ENCODE measurements around the gene ALDH1B1.

ALDH1B1 gene

GRCh38 chr9:38390851-38391250 is 1.7 kb upstream of the ALDH1B1 start:
- H3K9ac ChIP-seq (ENCODE audit: low read depth, low read length, poor library complexity) = no peak overlapping the region
- no peak overlapping the region for H4K91ac ChIP-seq (ENCODE audit: low read depth, low read length, poor library complexity)
- peaks cover 0 to under 1% of the 10 kb centered on the region in 2 donors for H3K9me3 ChIP-seq (replicated peaks in 1 of 2; ENCODE audit: control insufficient read depth in 2 of 2, insufficient read depth in 1 of 2, low read depth in 1 of 2, low read length in 2 of 2)
- no peak overlapping the region for H3K27ac ChIP-seq (replicated peaks; ENCODE audit: low read length)
- DNase-seq (ENCODE audit: low spot score) = no peak
- H2BK12ac ChIP-seq (ENCODE audit: low read length) = no peak overlapping the region
- H3K4me2 ChIP-seq (ENCODE audit: insufficient read depth, low read length, poor library complexity, severe bottlenecking) = no peak overlapping the region
- no peak overlapping the region for H3K4me3 ChIP-seq (ENCODE audit: low read length in 2 of 2)
- peaks cover 5 to 14% of the 10 kb centered on the region in 2 donors for H3K36me3 ChIP-seq (replicated peaks in 1 of 2; ENCODE audit: control insufficient read depth in 2 of 2, insufficient read depth in 2 of 2, low read length in 2 of 2)
- peaks cover 0 to 3% (median 3%) of the 10 kb centered on the region in 3 experiments for H3K27me3 ChIP-seq (ENCODE audit: control insufficient read depth in 3 of 3, insufficient read depth in 3 of 3, low read depth in 1 of 3, low read length in 3 of 3)
- H4K8ac ChIP-seq (ENCODE audit: low read depth, low read length) = no peak overlapping the region
- H2BK15ac ChIP-seq (ENCODE audit: low read length) = no peak overlapping the region
- H2BK120ac ChIP-seq (ENCODE audit: low read depth, low read length) = no peak overlapping the region
- H2BK5ac ChIP-seq (ENCODE audit: low read length) = no peak overlapping the region
- no CpG with 5 or more reads among the region's 5 CpGs for WGBS, 2 donors (ENCODE audit: extremely low coverage in 2 of 2, insufficient read length in 2 of 2, insufficient replicate concordance in 1 of 2)
- peak overlapping the region; percentile 62 for H2AFZ ChIP-seq (ENCODE audit: low read length)
- peaks cover 5% of the 10 kb centered on the region for H3K79me1 ChIP-seq (ENCODE audit: low read depth, low read length)
- no peak overlapping the region for H3K14ac ChIP-seq (ENCODE audit: low read length)
- no peak overlapping the region for H3K23ac ChIP-seq (ENCODE audit: low read depth, low read length, poor library complexity)
- no peak overlapping the region for H3K4ac ChIP-seq (ENCODE audit: low read length)
- no peak overlapping the region for H2AK5ac ChIP-seq (ENCODE audit: low read depth, low read length)
- no peak overlapping the region for H3K18ac ChIP-seq (ENCODE audit: low read length)
- H3K4me1 ChIP-seq (ENCODE audit: control insufficient read depth in 2 of 2, insufficient read depth in 1 of 2, low read depth in 1 of 2, low read length in 2 of 2) = peaks cover 5 to 14% of the 10 kb centered on the region in 2 donors

GRCh38 chr9:38391278-38392118 is 1.0 kb upstream of the ALDH1B1 start:
- no peak overlapping the region for H4K8ac ChIP-seq (ENCODE audit: low read depth, low read length)
- no peak overlapping the region for H3K9ac ChIP-seq (ENCODE audit: low read depth, low read length, poor library complexity)
- H3K14ac ChIP-seq (ENCODE audit: low read length) = no peak overlapping the region
- peak overlapping the region; percentile 9 for H3K18ac ChIP-seq (ENCODE audit: low read length)
- peak overlapping the region in 1 of 2 donors; percentile 68 for H3K4me3 ChIP-seq (ENCODE audit: low read length in 2 of 2)
- peaks cover 0 to 3% (median 3%) of the 10 kb centered on the region in 3 experiments for H3K27me3 ChIP-seq (ENCODE audit: control insufficient read depth in 3 of 3, insufficient read depth in 3 of 3, low read depth in 1 of 3, low read length in 3 of 3)
- H2AK5ac ChIP-seq (ENCODE audit: low read depth, low read length) = peak overlapping the region; percentile 59
- no peak overlapping the region for H4K91ac ChIP-seq (ENCODE audit: low read depth, low read length, poor library complexity)
- H3K27ac ChIP-seq (replicated peaks; ENCODE audit: low read length) = no peak overlapping the region
- peak overlapping the region; percentile 90 for H2AFZ ChIP-seq (ENCODE audit: low read length)
- no peak overlapping the region for H3K23ac ChIP-seq (ENCODE audit: low read depth, low read length, poor library complexity)
- WGBS, 2 donors (ENCODE audit: extremely low coverage in 2 of 2, insufficient read length in 2 of 2, insufficient replicate concordance in 1 of 2) = no CpG with 5 or more reads among the region's 18 CpGs
- H3K4me2 ChIP-seq (ENCODE audit: insufficient read depth, low read length, poor library complexity, severe bottlenecking) = no peak overlapping the region
- H3K79me1 ChIP-seq (ENCODE audit: low read depth, low read length) = peaks cover 5% of the 10 kb centered on the region
- H3K36me3 ChIP-seq (replicated peaks in 1 of 2; ENCODE audit: control insufficient read depth in 2 of 2, insufficient read depth in 2 of 2, low read length in 2 of 2) = peaks cover 12 to 21% of the 10 kb centered on the region in 2 donors
- H2BK12ac ChIP-seq (ENCODE audit: low read length) = no peak overlapping the region
- H3K4me1 ChIP-seq (ENCODE audit: control insufficient read depth in 2 of 2, insufficient read depth in 1 of 2, low read depth in 1 of 2, low read length in 2 of 2) = peaks cover 5 to 14% of the 10 kb centered on the region in 2 donors
- DNase-seq (ENCODE audit: low spot score) = no peak
- H2BK5ac ChIP-seq (ENCODE audit: low read length) = no peak overlapping the region
- H3K4ac ChIP-seq (ENCODE audit: low read length) = peak overlapping the region; percentile 5
- peak overlapping the region; percentile 20 for H2BK120ac ChIP-seq (ENCODE audit: low read depth, low read length)
- H2BK15ac ChIP-seq (ENCODE audit: low read length) = peak overlapping the region; percentile 72
- no peaks in the 10 kb centered on the region for H3K9me3 ChIP-seq (replicated peaks in 1 of 2; ENCODE audit: control insufficient read depth in 2 of 2, insufficient read depth in 1 of 2, low read depth in 1 of 2, low read length in 2 of 2)

GRCh38 chr9:38393128-38393796 is 760 bp downstream of the ALDH1B1 start:
- H3K79me1 ChIP-seq (ENCODE audit: low read depth, low read length) = peaks cover 5% of the 10 kb centered on the region
- H2BK12ac ChIP-seq (ENCODE audit: low read length) = peak overlapping the region; percentile 76
- H3K27ac ChIP-seq (replicated peaks; ENCODE audit: low read length) = no peak overlapping the region
- H3K27me3 ChIP-seq (ENCODE audit: control insufficient read depth in 3 of 3, insufficient read depth in 3 of 3, low read depth in 1 of 3, low read length in 3 of 3) = peaks cover 0 to 3% (median 3%) of the 10 kb centered on the region in 3 experiments
- peak overlapping the region; percentile 64 for H2AK5ac ChIP-seq (ENCODE audit: low read depth, low read length)
- H3K23ac ChIP-seq (ENCODE audit: low read depth, low read length, poor library complexity) = no peak overlapping the region
- H2BK120ac ChIP-seq (ENCODE audit: low read depth, low read length) = no peak overlapping the region
- peak overlapping the region; percentile 68 to 88 for H3K4me3 ChIP-seq (ENCODE audit: low read length in 2 of 2)
- H3K9ac ChIP-seq (ENCODE audit: low read depth, low read length, poor library complexity) = peak overlapping the region; percentile 84
- no peak overlapping the region for H4K91ac ChIP-seq (ENCODE audit: low read depth, low read length, poor library complexity)
- DNase-seq (ENCODE audit: low spot score) = no peak
- H3K18ac ChIP-seq (ENCODE audit: low read length) = peak overlapping the region; percentile 99
- peak overlapping the region; percentile 90 for H2AFZ ChIP-seq (ENCODE audit: low read length)
- WGBS, 2 donors (ENCODE audit: extremely low coverage in 2 of 2, insufficient read length in 2 of 2, insufficient replicate concordance in 1 of 2) = no CpG with 5 or more reads among the region's 9 CpGs
- H2BK15ac ChIP-seq (ENCODE audit: low read length) = peak overlapping the region; percentile 66
- H3K4me2 ChIP-seq (ENCODE audit: insufficient read depth, low read length, poor library complexity, severe bottlenecking) = peak overlapping the region; percentile 99
- H3K4me1 ChIP-seq (ENCODE audit: control insufficient read depth in 2 of 2, insufficient read depth in 1 of 2, low read depth in 1 of 2, low read length in 2 of 2) = peaks cover 5 to 14% of the 10 kb centered on the region in 2 donors
- no peak overlapping the region for H4K8ac ChIP-seq (ENCODE audit: low read depth, low read length)
- H3K36me3 ChIP-seq (replicated peaks in 1 of 2; ENCODE audit: control insufficient read depth in 2 of 2, insufficient read depth in 2 of 2, low read length in 2 of 2) = peaks cover 25 to 38% of the 10 kb centered on the region in 2 donors
- peak overlapping the region; percentile 92 for H3K14ac ChIP-seq (ENCODE audit: low read length)
- H2BK5ac ChIP-seq (ENCODE audit: low read length) = peak overlapping the region; percentile 90
- H3K9me3 ChIP-seq (replicated peaks in 1 of 2; ENCODE audit: control insufficient read depth in 2 of 2, insufficient read depth in 1 of 2, low read depth in 1 of 2, low read length in 2 of 2) = no peaks in the 10 kb centered on the region
- H3K4ac ChIP-seq (ENCODE audit: low read length) = no peak overlapping the region

GRCh38 chr9:38394416-38394815 is 1.9 kb downstream of the ALDH1B1 start:
- Histone ChIP-seq H3K14ac (ENCODE audit: low read length) (no peak overlapping the region), H4K8ac (ENCODE audit: low read depth, low read length) (no peak overlapping the region), H3K4me3 (ENCODE audit: low read length in 2 of 2) (no peak overlapping the region), H3K79me1 (ENCODE audit: low read depth, low read length) (peaks cover 5% of the 10 kb centered on the region), H4K91ac (ENCODE audit: low read depth, low read length, poor library complexity) (no peak overlapping the region), H3K23ac (ENCODE audit: low read depth, low read length, poor library complexity) (no peak overlapping the region), H2AK5ac (ENCODE audit: low read depth, low read length) (no peak overlapping the region), H3K4me2 (ENCODE audit: insufficient read depth, low read length, poor library complexity, severe bottlenecking) (no peak overlapping the region), H3K18ac (ENCODE audit: low read length) (no peak overlapping the region), H2BK15ac (ENCODE audit: low read length) (no peak overlapping the region), H3K4me1 (ENCODE audit: control insufficient read depth in 2 of 2, insufficient read depth in 1 of 2, low read depth in 1 of 2, low read length in 2 of 2) (peaks cover 5 to 8% of the 10 kb centered on the region in 2 donors), H3K9me3 (replicated peaks in 1 of 2; ENCODE audit: control insufficient read depth in 2 of 2, insufficient read depth in 1 of 2, low read depth in 1 of 2, low read length in 2 of 2) (no peaks in the 10 kb centered on the region), H3K36me3 (replicated peaks in 1 of 2; ENCODE audit: control insufficient read depth in 2 of 2, insufficient read depth in 2 of 2, low read length in 2 of 2) (peaks cover 29 to 47% of the 10 kb centered on the region in 2 donors), H2BK12ac (ENCODE audit: low read length) (no peak overlapping the region), H3K9ac (ENCODE audit: low read depth, low read length, poor library complexity) (no peak overlapping the region), H3K4ac (ENCODE audit: low read length) (no peak overlapping the region), H2BK120ac (ENCODE audit: low read depth, low read length) (no peak overlapping the region), H2AFZ (ENCODE audit: low read length) (no peak overlapping the region), H3K27ac (replicated peaks; ENCODE audit: low read length) (no peak overlapping the region), H3K27me3 (ENCODE audit: control insufficient read depth in 3 of 3, insufficient read depth in 3 of 3, low read depth in 1 of 3, low read length in 3 of 3) (peaks cover 0 to 3% (median 0%) of the 10 kb centered on the region in 3 experiments), H2BK5ac (ENCODE audit: low read length) (no peak overlapping the region)
- no peak for DNase-seq (ENCODE audit: low spot score)
- WGBS, 2 donors (ENCODE audit: extremely low coverage in 2 of 2, insufficient read length in 2 of 2, insufficient replicate concordance in 1 of 2) = no CpG with 5 or more reads among the region's 9 CpGs
